Mesenchymal stem cell (in vitro differentiated cells and primary cell): Measurements from ENCODE around the gene FLAD1.

ENCODE experiments used
- DNase-seq: peaks from one replicate; pipeline ENCODE4 v3.0.0-alpha.2; 2013
- H2AFZ ChIP-seq: one replicate; pipeline ENCODE4 v1.6.1; 2013; ENCODE audit warnings: low read depth, mild to moderate bottlenecking, control low read depth, inconsistent platforms, low read length, moderate library complexity
- H2AK5ac ChIP-seq: 2 replicates; pipeline ENCODE4 v1.6.1; 2013; ENCODE audit warnings: low read length, moderate library complexity, mild to moderate bottlenecking, inconsistent platforms; ENCODE audit not compliant: severe bottlenecking
- H2BK120ac ChIP-seq: one replicate; pipeline ENCODE4 v1.6.1; 2013; ENCODE audit warnings: low read depth, mild to moderate bottlenecking, inconsistent platforms, low read length, moderate library complexity
- H2BK12ac ChIP-seq, 2 experiments: one replicate each; pipeline ENCODE4 v1.6.1; 2013; ENCODE audit warnings: inconsistent platforms in 2 of 2, low read length in 2 of 2, mild to moderate bottlenecking in 2 of 2, moderate library complexity in 2 of 2, control low read depth in 1 of 2
- H2BK15ac ChIP-seq: one replicate; pipeline ENCODE4 v1.6.1; 2013; ENCODE audit warnings: mild to moderate bottlenecking, low read depth, inconsistent platforms; ENCODE audit not compliant: poor library complexity, severe bottlenecking
- H2BK5ac ChIP-seq: 2 replicates; pipeline ENCODE4 v1.6.1; 2013; ENCODE audit warnings: low read depth, mild to moderate bottlenecking, low read length, control low read depth, inconsistent platforms; ENCODE audit not compliant: poor library complexity, severe bottlenecking
- H3K14ac ChIP-seq, 2 experiments: one replicate each; pipeline ENCODE4 v1.6.1; 2013; ENCODE audit warnings: inconsistent platforms in 2 of 2, low read length in 2 of 2, control low read depth in 1 of 2, mild to moderate bottlenecking in 1 of 2, moderate library complexity in 1 of 2
- H3K18ac ChIP-seq, 2 experiments: one replicate each; pipeline ENCODE4 v1.6.1; 2013; ENCODE audit warnings: inconsistent platforms in 2 of 2, low read length in 2 of 2, control low read depth in 1 of 2, low read depth in 1 of 2, mild to moderate bottlenecking in 1 of 2
- H3K23ac ChIP-seq, 2 experiments: one replicate each; pipeline ENCODE4 v1.6.1; 2013; ENCODE audit warnings: inconsistent platforms in 2 of 2, low read length in 2 of 2, mild to moderate bottlenecking in 2 of 2, moderate library complexity in 2 of 2, control low read depth in 1 of 2
- H3K27ac ChIP-seq: 2 replicates; pipeline ENCODE4 v1.5.1; 2013; ENCODE audit warnings: mild to moderate bottlenecking, moderate library complexity, low read length, control low read depth, inconsistent platforms; ENCODE audit not compliant: poor library complexity, severe bottlenecking
- H3K27me3 ChIP-seq, 2 experiments: 2 replicates each; pipeline versions ENCODE4 v1.6.1 to v1.7.0; 2013; ENCODE audit warnings: low read length in 2 of 2, mild to moderate bottlenecking in 2 of 2, moderate library complexity in 2 of 2, control low read depth in 1 of 2, inconsistent platforms in 1 of 2; ENCODE audit not compliant: control insufficient read depth in 1 of 2, insufficient read depth in 1 of 2
- H3K36me3 ChIP-seq, 2 experiments: 2 replicates each; pipeline versions ENCODE4 v1.6.1 to v1.7.0; 2013; ENCODE audit warnings: low read length in 2 of 2, control low read depth in 1 of 2, inconsistent platforms in 1 of 2, low read depth in 1 of 2, mild to moderate bottlenecking in 1 of 2; ENCODE audit not compliant: insufficient read depth in 2 of 2, control insufficient read depth in 1 of 2
- H3K4ac ChIP-seq, 2 experiments: one replicate each; pipeline ENCODE4 v1.6.1; 2013; ENCODE audit warnings: inconsistent platforms in 2 of 2, low read length in 2 of 2, mild to moderate bottlenecking in 2 of 2, moderate library complexity in 2 of 2, control low read depth in 1 of 2, low read depth in 1 of 2
- H3K4me1 ChIP-seq: 2 replicates; pipeline ENCODE4 v1.6.1; 2013; ENCODE audit warnings: low read depth, low read length, control low read depth; ENCODE audit not compliant: control insufficient read depth, insufficient read depth
- H3K4me2 ChIP-seq: 2 replicates; pipeline ENCODE4 v1.6.1; 2013; ENCODE audit warnings: low read length, mild to moderate bottlenecking, inconsistent platforms; ENCODE audit not compliant: poor library complexity, severe bottlenecking
- H3K4me3 ChIP-seq, 2 experiments: 2 replicates each; pipeline versions ENCODE4 v1.5.1 to v1.7.0; 2013; ENCODE audit warnings: low read length in 2 of 2, mild to moderate bottlenecking in 2 of 2, control low read depth in 1 of 2, low read depth in 1 of 2; ENCODE audit not compliant: insufficient read depth in 1 of 2
- H3K79me1 ChIP-seq: replicated peaks from 2 replicates; pipeline ENCODE4 v1.6.1; 2013; ENCODE audit warnings: mild to moderate bottlenecking, control low read depth, low read length, inconsistent platforms; ENCODE audit not compliant: poor library complexity, severe bottlenecking
- H3K9ac ChIP-seq: 2 replicates; pipeline ENCODE4 v1.7.0; 2013; ENCODE audit warnings: mild to moderate bottlenecking, low read length, moderate library complexity
- H3K9me3 ChIP-seq: 2 replicates; pipeline ENCODE4 v1.7.0; 2013; ENCODE audit warnings: mild to moderate bottlenecking, low read length; ENCODE audit not compliant: control insufficient read depth
- H4K8ac ChIP-seq: one replicate; pipeline ENCODE4 v1.6.1; 2013; ENCODE audit warnings: inconsistent platforms, mild to moderate bottlenecking, low read length, moderate library complexity
- H4K91ac ChIP-seq: one replicate; pipeline ENCODE4 v1.6.1; 2013; ENCODE audit warnings: mild to moderate bottlenecking, low read length, inconsistent platforms
- WGBS: methylation state at CpG from one replicate; pipeline ENCODE4 v1.1.7; 2013; ENCODE audit warnings: mixed read lengths; 5-methylcytosine and 5-hydroxymethylcytosine counted together

The FLAD1 gene

GRCh38 chr1:154998818-154999570, 15.8 kb downstream of the FLAD1 start:
- Histone ChIP-seq H3K14ac (no peak overlapping the region), H3K27ac (no peak overlapping the region), H2BK5ac (no peak overlapping the region), H3K4me3 (peak overlapping the region in 1 of 2 experiments; percentile 63), H3K9me3 (no peaks in the 10 kb centered on the region), H3K4ac (no peak overlapping the region), H2AFZ (no peak overlapping the region), H3K23ac (no peak overlapping the region), H3K4me1 (peaks cover 20% of the 10 kb centered on the region), H2BK15ac (no peak overlapping the region), H2AK5ac (no peak overlapping the region), H3K4me2 (peak overlapping the region; percentile 95), H4K91ac (no peak overlapping the region), H3K27me3 (no peaks in the 10 kb centered on the region), H2BK120ac (peak overlapping the region; percentile 76), H3K79me1 (peaks cover 7% of the 10 kb centered on the region), H3K18ac (peak overlapping the region in 1 of 2 experiments; percentile 49), H2BK12ac (peak overlapping the region in 1 of 2 experiments; percentile 37), H3K36me3 (no peaks in the 10 kb centered on the region), H3K9ac (peak overlapping the region; percentile 66), H4K8ac (peak overlapping the region; percentile 27)
- peak; percentile 62 for DNase-seq
- 33% methylated on average over 26 of the region's 40 CpGs for WGBS

GRCh38 chr1:154999571-155000410, 16.6 kb downstream of the FLAD1 start:
- Histone ChIP-seq H2AK5ac (no peak overlapping the region), H3K14ac (no peak overlapping the region), H2AFZ (no peak overlapping the region), H3K27me3 (no peaks in the 10 kb centered on the region), H2BK120ac (peak overlapping the region; percentile 76), H3K4ac (peak overlapping the region; percentile 46 to 92), H3K9ac (peak overlapping the region; percentile 82), H3K4me3 (peak overlapping the region; percentile 45 to 82), H3K36me3 (no peaks in the 10 kb centered on the region), H2BK12ac (peak overlapping the region in 1 of 2 experiments; percentile 97), H4K91ac (peak overlapping the region; percentile 77), H3K27ac (peak overlapping the region; percentile 97), H2BK5ac (peak overlapping the region; percentile 75), H3K9me3 (no peaks in the 10 kb centered on the region), H2BK15ac (peak overlapping the region; percentile 85), H4K8ac (peak overlapping the region; percentile 27), H3K18ac (peak overlapping the region; percentile 64 to 88), H3K23ac (peak overlapping the region in 1 of 2 experiments; percentile 88), H3K4me2 (peak overlapping the region; percentile 95), H3K79me1 (peaks cover 7% of the 10 kb centered on the region), H3K4me1 (peaks cover 26% of the 10 kb centered on the region)
- DNase-seq = peak; percentile 44
- under 1% methylated on average over 36 of the region's 50 CpGs for WGBS

- Histone ChIP-seq H3K4me1 (peaks cover 30% of the 10 kb centered on the region), H2BK15ac (peak overlapping the region; percentile 73), H3K4me3 (peak overlapping the region; percentile 74 to 87), H4K8ac (peak overlapping the region; percentile 94), H4K91ac (peak overlapping the region; percentile 77), H3K4ac (peak overlapping the region in 1 of 2 experiments; percentile 92), H3K23ac (peak overlapping the region in 1 of 2 experiments; percentile 75), H2BK5ac (no peak overlapping the region), H3K9me3 (no peaks in the 10 kb centered on the region), H3K79me1 (peaks cover 7% of the 10 kb centered on the region), H2AFZ (no peak overlapping the region), H3K9ac (peak overlapping the region; percentile 88), H3K36me3 (no peaks in the 10 kb centered on the region), H2BK12ac (peak overlapping the region in 1 of 2 experiments; percentile 97), H2AK5ac (no peak overlapping the region), H3K18ac (peak overlapping the region; percentile 1 to 88), H3K4me2 (peak overlapping the region; percentile 95), H2BK120ac (peak overlapping the region; percentile 23), H3K27ac (peak overlapping the region; percentile 97), H3K14ac (no peak overlapping the region), H3K27me3 (no peaks in the 10 kb centered on the region)
- DNase-seq = no peak
- WGBS = 8% methylated on average over 2 of the region's 13 CpGs
Observed at GRCh38 chr1:155000411-155000725, 17.2 kb downstream of the FLAD1 start.
